SK-N-SH treated with all-trans-retinoic acid at 6 μM for 48 hours (cell line): ENCODE results near the gene PCDH8.

Experiments
- ATAC-seq: fragments of 200-7000 bp; cut with Tn5 transposase; 3 replicates; pipeline ENCODE4 v1.9.1; 2020; ENCODE audit warnings: mild to moderate bottlenecking, moderate library complexity
- ARNTL ChIP-seq: fragments of 450-650 bp; formaldehyde crosslinking; IDR thresholded peaks from 2 replicates; pipeline ENCODE4 v1.5.0; 2020; ENCODE audit warnings: low read depth, mild to moderate bottlenecking, moderate library complexity, borderline replicate concordance
- BACH2 ChIP-seq: fragments of 250-450 bp; sonication (Bioruptor Pico); IDR thresholded peaks from 2 replicates; pipeline ENCODE4 v1.9.0; 2021; ENCODE audit warnings: mild to moderate bottlenecking, borderline replicate concordance
- CREB5 ChIP-seq: fragments of 250-450 bp; sonication (Bioruptor Pico); IDR thresholded peaks from 2 replicates; pipeline ENCODE4 v1.5.1; 2020; ENCODE audit warnings: low read depth, mild to moderate bottlenecking, moderate library complexity
- CSDC2 ChIP-seq: fragments of 250-450 bp; sonication (Bioruptor Pico); IDR thresholded peaks from 2 replicates; pipeline ENCODE4 v1.5.0; 2020; ENCODE audit warnings: mild to moderate bottlenecking, moderate library complexity
- CSRNP3 ChIP-seq: fragments of 250-450 bp; sonication (Bioruptor Pico); IDR thresholded peaks from 2 replicates; pipeline ENCODE4 v1.5.1; 2021; ENCODE audit warnings: mild to moderate bottlenecking, moderate library complexity
- ESRRG ChIP-seq: fragments of 250-450 bp; sonication (Bioruptor Pico); IDR thresholded peaks from 2 replicates; pipeline ENCODE4 v1.6.1; 2021; ENCODE audit warnings: mild to moderate bottlenecking
- GLIS3 ChIP-seq: fragments of 250-450 bp; sonication (Bioruptor Pico); IDR thresholded peaks from 2 replicates; pipeline ENCODE4 v1.5.0; 2020; ENCODE audit warnings: mild to moderate bottlenecking, moderate library complexity
- ISL1 ChIP-seq: fragments of 250-450 bp; sonication (Bioruptor Pico); IDR thresholded peaks from 2 replicates; pipeline ENCODE4 v2.1.2; 2022; ENCODE audit warnings: mild to moderate bottlenecking, moderate library complexity
- OSR1 ChIP-seq: fragments of 250-450 bp; sonication (Bioruptor Pico); IDR thresholded peaks from 2 replicates; pipeline ENCODE4 v1.8.0; 2022; ENCODE audit warnings: moderate library complexity, mild to moderate bottlenecking, inconsistent platforms
- PATZ1 ChIP-seq: fragments of 250-450 bp; sonication (Bioruptor Pico); IDR thresholded peaks from 2 replicates; pipeline ENCODE4 v1.8.0; 2020; ENCODE audit warnings: mild to moderate bottlenecking, moderate library complexity, borderline replicate concordance
- POU6F1 ChIP-seq: fragments of 250-450 bp; sonication (Bioruptor Pico); IDR thresholded peaks from 2 replicates; pipeline ENCODE4 v1.8.0; 2021; ENCODE audit warnings: low read depth, mild to moderate bottlenecking, moderate library complexity, borderline replicate concordance
- PPARA ChIP-seq: fragments of 250-450 bp; sonication (Bioruptor Pico); IDR thresholded peaks from 2 replicates; pipeline ENCODE4 v1.5.0; 2020; ENCODE audit warnings: mild to moderate bottlenecking, borderline replicate concordance
- RARB ChIP-seq: fragments of 250-450 bp; sonication (Bioruptor Pico); IDR thresholded peaks from 2 replicates; pipeline ENCODE4 v1.8.0; 2021; ENCODE audit warnings: mild to moderate bottlenecking, moderate library complexity
- TCF4 ChIP-seq: fragments of 250-450 bp; sonication (Bioruptor Pico); IDR thresholded peaks from 2 replicates; pipeline ENCODE4 v1.8.0; 2021; ENCODE audit warnings: mild to moderate bottlenecking, moderate library complexity, borderline replicate concordance
- TOX ChIP-seq: fragments of 250-450 bp; sonication (Bioruptor Pico); IDR thresholded peaks from 2 replicates; pipeline ENCODE4 v1.8.0; 2021; ENCODE audit warnings: mild to moderate bottlenecking, moderate library complexity, borderline replicate concordance
- TSHZ2 ChIP-seq: fragments of 250-450 bp; sonication (Bioruptor Pico); IDR thresholded peaks from 2 replicates; pipeline ENCODE4 v1.5.0; 2020; ENCODE audit warnings: mild to moderate bottlenecking, moderate library complexity
- ZC3H10 ChIP-seq: fragments of 250-450 bp; sonication (Bioruptor Pico); IDR thresholded peaks from 2 replicates; pipeline ENCODE4 v1.5.1; 2021; ENCODE audit warnings: mild to moderate bottlenecking, moderate library complexity
- ZFP3 ChIP-seq: fragments of 250-450 bp; sonication (Bioruptor Pico); IDR thresholded peaks from 2 replicates; pipeline ENCODE4 v1.5.0; 2020; ENCODE audit warnings: mild to moderate bottlenecking, moderate library complexity
- ZFP30 ChIP-seq: fragments of 450-650 bp; formaldehyde crosslinking; IDR thresholded peaks from 2 replicates; pipeline ENCODE4 v1.5.0; 2022; ENCODE audit warnings: mild to moderate bottlenecking, moderate library complexity
- ZNF565 ChIP-seq: fragments of 450-650 bp; formaldehyde crosslinking; conservative IDR thresholded peaks from 2 replicates; pipeline ENCODE4 v1.5.0; 2020; ENCODE audit warnings: low read depth, mild to moderate bottlenecking, moderate library complexity
- ZNF70 ChIP-seq: fragments of 450-650 bp; formaldehyde crosslinking; IDR thresholded peaks from 2 replicates; pipeline ENCODE4 v1.5.0; 2020; ENCODE audit warnings: mild to moderate bottlenecking, moderate library complexity
- ZNF8 ChIP-seq: fragments of 450-650 bp; formaldehyde crosslinking; IDR thresholded peaks from 2 replicates; pipeline ENCODE4 v1.5.0; 2020; ENCODE audit warnings: mild to moderate bottlenecking, moderate library complexity

Gene PCDH8

GRCh38 chr13:52892925-52893324 is 44.5 kb upstream of the PCDH8 start:
- no peak for TF ChIP-seq TOX (CRISPR knock-in tag)
- no peak for TF ChIP-seq ESRRG
- TF ChIP-seq CSRNP3 (CRISPR knock-in tag): no peak
- TF ChIP-seq CREB5 (CRISPR knock-in tag): no peak
- TF ChIP-seq PPARA (CRISPR knock-in tag): no peak
- no peak for TF ChIP-seq ARNTL (CRISPR knock-in tag)
- TF ChIP-seq ZFP3 (CRISPR knock-in tag): no peak
- TF ChIP-seq ISL1 (CRISPR knock-in tag): no peak
- no peak for TF ChIP-seq POU6F1 (CRISPR knock-in tag)
- no peak for TF ChIP-seq ZC3H10 (CRISPR knock-in tag)
- no peak for TF ChIP-seq ZFP30 (CRISPR knock-in tag)
- TF ChIP-seq CSDC2 (CRISPR knock-in tag): no peak
- no peak for TF ChIP-seq TSHZ2
- TF ChIP-seq BACH2 (CRISPR knock-in tag): no peak
- TF ChIP-seq ZNF565: no peak
- TF ChIP-seq ZNF70 (CRISPR knock-in tag): no peak
- no peak for TF ChIP-seq ZNF8 (CRISPR knock-in tag)
- TF ChIP-seq OSR1: no peak

GRCh38 chr13:52891706-52892105 is 43.3 kb upstream of the PCDH8 start:
- ATAC-seq: no peak
- TF ChIP-seq RARB (CRISPR knock-in tag) (no peak), ARNTL (CRISPR knock-in tag) (no peak), TSHZ2 (no peak), PATZ1 (no peak), ESRRG (no peak), ZFP30 (CRISPR knock-in tag) (no peak), ZNF8 (CRISPR knock-in tag) (no peak), CSDC2 (CRISPR knock-in tag) (no peak), TCF4 (no peak), GLIS3 (CRISPR knock-in tag) (no peak)

More at GRCh38 chr13:52892925-52893324, 44.5 kb upstream of the PCDH8 start:
- ATAC-seq: no peak
